ENCODE data around the gene FZD1.

DNA sequence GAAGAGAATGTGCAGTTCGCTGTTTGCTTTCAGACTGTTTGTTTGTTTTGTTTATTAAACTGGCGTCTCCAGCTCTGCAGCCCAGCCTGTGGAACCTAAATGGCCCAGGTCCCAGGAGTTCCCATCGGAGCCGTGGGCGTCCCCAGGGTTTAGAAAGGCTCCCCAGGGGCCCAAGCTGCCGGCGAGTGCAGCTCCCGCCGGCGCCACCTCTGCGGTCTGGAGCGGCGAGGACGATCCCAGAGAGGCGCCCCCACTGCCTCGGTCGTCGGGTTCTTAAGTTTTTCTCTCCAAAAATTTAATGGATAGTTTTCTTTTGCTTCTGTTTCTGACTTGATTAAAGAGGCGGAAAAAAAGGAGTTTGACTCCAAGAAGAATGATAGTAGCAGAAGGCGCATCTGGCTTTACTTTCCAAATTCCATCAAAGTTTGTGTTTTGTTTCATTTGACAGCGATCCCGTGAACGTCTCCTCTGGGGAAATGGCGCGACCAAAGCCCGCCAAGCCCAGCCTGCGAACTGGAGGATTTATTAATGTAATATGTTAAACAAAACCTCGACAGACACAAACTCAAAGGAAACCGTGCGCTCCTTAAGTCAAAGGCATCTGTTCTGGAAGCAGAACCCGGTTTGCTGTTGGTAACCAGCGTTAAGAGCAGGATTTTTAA lies 718 bp upstream of the FZD1 start:
- TF ChIP-seq, protein P1, sequence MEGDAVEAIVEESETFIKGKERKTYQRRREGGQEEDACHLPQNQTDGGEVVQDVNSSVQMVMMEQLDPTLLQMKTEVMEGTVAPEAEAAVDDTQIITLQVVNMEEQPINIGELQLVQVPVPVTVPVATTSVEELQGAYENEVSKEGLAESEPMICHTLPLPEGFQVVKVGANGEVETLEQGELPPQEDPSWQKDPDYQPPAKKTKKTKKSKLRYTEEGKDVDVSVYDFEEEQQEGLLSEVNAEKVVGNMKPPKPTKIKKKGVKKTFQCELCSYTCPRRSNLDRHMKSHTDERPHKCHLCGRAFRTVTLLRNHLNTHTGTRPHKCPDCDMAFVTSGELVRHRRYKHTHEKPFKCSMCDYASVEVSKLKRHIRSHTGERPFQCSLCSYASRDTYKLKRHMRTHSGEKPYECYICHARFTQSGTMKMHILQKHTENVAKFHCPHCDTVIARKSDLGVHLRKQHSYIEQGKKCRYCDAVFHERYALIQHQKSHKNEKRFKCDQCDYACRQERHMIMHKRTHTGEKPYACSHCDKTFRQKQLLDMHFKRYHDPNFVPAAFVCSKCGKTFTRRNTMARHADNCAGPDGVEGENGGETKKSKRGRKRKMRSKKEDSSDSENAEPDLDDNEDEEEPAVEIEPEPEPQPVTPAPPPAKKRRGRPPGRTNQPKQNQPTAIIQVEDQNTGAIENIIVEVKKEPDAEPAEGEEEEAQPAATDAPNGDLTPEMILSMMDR (IDR thresholded peaks at IDR 0.05; ENCODE audit: insufficient read depth, low read length): no peak
- no peak for TF ChIP-seq POLR2AphosphoS5 (IDR thresholded peaks at IDR 0.05; ENCODE audit: low read depth)
- TF ChIP-seq, protein P2, sequence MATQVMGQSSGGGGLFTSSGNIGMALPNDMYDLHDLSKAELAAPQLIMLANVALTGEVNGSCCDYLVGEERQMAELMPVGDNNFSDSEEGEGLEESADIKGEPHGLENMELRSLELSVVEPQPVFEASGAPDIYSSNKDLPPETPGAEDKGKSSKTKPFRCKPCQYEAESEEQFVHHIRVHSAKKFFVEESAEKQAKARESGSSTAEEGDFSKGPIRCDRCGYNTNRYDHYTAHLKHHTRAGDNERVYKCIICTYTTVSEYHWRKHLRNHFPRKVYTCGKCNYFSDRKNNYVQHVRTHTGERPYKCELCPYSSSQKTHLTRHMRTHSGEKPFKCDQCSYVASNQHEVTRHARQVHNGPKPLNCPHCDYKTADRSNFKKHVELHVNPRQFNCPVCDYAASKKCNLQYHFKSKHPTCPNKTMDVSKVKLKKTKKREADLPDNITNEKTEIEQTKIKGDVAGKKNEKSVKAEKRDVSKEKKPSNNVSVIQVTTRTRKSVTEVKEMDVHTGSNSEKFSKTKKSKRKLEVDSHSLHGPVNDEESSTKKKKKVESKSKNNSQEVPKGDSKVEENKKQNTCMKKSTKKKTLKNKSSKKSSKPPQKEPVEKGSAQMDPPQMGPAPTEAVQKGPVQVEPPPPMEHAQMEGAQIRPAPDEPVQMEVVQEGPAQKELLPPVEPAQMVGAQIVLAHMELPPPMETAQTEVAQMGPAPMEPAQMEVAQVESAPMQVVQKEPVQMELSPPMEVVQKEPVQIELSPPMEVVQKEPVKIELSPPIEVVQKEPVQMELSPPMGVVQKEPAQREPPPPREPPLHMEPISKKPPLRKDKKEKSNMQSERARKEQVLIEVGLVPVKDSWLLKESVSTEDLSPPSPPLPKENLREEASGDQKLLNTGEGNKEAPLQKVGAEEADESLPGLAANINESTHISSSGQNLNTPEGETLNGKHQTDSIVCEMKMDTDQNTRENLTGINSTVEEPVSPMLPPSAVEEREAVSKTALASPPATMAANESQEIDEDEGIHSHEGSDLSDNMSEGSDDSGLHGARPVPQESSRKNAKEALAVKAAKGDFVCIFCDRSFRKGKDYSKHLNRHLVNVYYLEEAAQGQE (IDR thresholded peaks at IDR 0.05; ENCODE audit: insufficient replicate concordance, low read depth): no peak
- no peak for TF ChIP-seq GABPA (IDR thresholded peaks at IDR 0.05; ENCODE audit: low read depth)

Data from HL-60 (cell line).